A549 treated with ZK216348 at 1 μM for 4 hours (cell line): Measurements from ENCODE around the gene MRPL44. TPM values are rescaled to one million over a fixed set of nuclear protein-coding genes. Genes with fewer than 3 reads are reported as not detected.

Source experiments
- total RNA-seq: library from RNA; stranded (reverse); fragments of 200-300 nt; extraction: Qiagen RNA extraction; gene quantifications from 5 replicates; pipeline ENCODE4 v1.2.3, GENCODE V29; 2022; ENCODE audit warnings: low read depth

Gene MRPL44
- 44.5 to 55.1 TPM (median 46.3 TPM) in 5 replicates for total RNA-seq

DNA sequence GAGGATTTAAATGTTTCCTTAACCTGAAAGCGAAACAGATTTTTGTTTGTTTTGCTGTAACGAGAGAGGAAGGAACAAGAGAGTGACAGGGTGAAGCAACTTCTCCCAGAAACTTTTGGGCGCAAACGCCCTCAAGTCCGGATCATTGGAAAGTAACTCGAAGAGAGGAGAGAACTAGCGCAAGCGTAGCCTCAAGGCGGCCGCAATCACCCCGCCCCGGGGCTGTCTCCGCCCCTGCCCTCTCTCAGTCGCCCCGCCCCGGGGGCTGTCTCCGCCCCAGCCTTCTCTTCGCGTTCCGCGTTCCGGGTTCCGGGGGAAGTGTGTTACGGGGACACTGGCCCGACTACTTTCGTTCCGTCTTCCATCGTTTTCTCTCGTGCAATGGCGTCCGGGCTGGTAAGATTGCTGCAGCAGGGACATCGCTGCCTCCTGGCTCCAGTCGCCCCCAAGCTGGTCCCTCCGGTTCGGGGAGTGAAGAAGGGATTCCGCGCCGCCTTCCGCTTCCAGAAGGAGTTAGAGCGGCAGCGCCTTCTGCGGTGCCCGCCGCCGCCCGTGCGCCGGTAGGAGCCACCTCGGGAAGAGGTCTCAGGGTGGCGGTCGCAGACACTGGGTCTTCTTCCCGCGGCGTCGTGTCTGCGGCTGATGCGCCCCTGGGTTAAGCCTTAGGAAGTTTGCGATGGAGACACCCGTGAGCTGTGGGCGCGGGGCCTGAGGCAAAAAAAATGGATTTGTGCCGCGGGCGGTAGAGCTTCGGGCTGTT lies at the start of gene MRPL44:
Gene MRPL44 (plus strand): TSS at position 372 of the 760 bp plus-strand sequence. CDS start 10 bp downstream, at position 382.

DNA sequence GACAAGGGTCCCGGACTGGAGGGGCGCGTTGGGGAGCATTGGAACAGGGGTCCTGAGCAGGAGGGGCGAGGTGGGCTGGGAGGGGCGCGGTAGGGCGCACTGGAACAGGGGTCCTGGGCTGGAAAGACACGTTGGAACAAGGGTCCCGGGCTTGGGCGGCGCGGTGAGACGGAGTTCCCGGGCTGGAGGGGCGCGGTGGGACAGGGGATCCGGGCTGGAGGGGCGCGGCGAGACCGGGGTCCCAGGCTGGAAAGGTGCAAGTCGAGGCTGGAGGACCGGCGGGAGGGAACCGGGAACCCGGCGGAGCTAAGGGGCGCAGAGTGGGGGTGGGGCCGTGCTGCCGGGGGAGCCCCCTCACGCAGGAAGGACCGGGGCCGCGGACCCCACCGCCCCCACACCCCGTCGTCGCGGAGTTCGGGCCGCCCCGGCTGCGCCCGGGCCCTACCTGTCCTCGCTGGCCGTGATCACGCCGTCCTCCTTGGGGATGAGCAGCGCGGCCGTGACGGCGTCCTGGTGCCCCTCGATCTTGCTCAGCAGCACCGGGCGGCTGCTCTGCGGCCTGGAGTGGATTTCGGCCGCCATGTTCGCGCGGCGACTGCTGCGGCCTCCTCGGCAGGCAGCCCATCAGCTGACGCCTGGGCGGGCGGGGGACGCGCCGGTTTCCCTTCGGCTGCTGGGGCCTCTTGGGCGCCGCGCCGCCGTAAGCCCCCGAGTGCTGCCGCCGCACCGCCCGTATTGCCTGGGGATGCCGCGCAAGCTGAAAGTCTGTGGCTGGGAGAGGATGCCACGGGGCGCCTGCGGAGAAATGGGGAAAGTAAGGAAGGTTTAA lies 12.3 kb upstream of the MRPL44 start, which contains the start of gene WDFY1:
Gene WDFY1 (minus strand): TSS at position 633 of the 829 bp plus-strand sequence. CDS start 51 bp downstream, at position 582.

Other genes starting within 250 kb of the MRPL44 start
- 24.7 to 51.4 TPM (median 35.4 TPM) in 5 replicates for gene AP1S3, start 119.9 kb upstream of the MRPL44 start, total RNA-seq
- 23.6 to 45.7 TPM (median 38.9 TPM) in 5 replicates for gene WDFY1, start 12.1 kb upstream of the MRPL44 start, total RNA-seq
- gene SERPINE2, start 81.8 kb downstream of the MRPL44 start, total RNA-seq: 168 to 194 TPM (median 174 TPM) in 5 replicates